GM12878 (cell line): ENCODE data around the gene SEC24D. TPM values are rescaled to one million over a fixed set of nuclear protein-coding genes. Genes with fewer than 3 reads are reported as not detected.

Source experiments
- ATAC-seq: fragments of 200-7000 bp; cut with Tn5 transposase; 3 replicates; pipeline ENCODE4 v1.9.1; 2020; ENCODE audit warnings: mild to moderate bottlenecking, moderate library complexity
- BruUV-seq: library from RNA; stranded (reverse); fragments of 400-500 nt; replicated peaks from 2 replicates; lab custom pipeline; 2021; lab: Mats Ljungman, UMichigan
- CTCF ChIA-PET: fragments of 300-600 bp; sonication (Branson Sonifier 250); formaldehyde crosslinking; extraction: SDS; loops from one replicate; lab custom pipeline; 2021; ENCODE audit warnings: inconsistent platforms; lab: Yijun Ruan, JAX
- POLR2A ChIA-PET: fragments of 350-600 bp; formaldehyde crosslinking; extraction: SDS; loops from one replicate; lab custom pipeline; 2021; ENCODE audit warnings: inconsistent platforms; lab: Charles Lee
- RAD21 ChIA-PET: fragments of 300-600 bp; sonication (Branson Sonifier 250); formaldehyde crosslinking; loops from one replicate; lab custom pipeline; 2023; ENCODE audit warnings: antibody characterized with exemption; ENCODE audit not compliant: unreplicated experiment; lab: Charles Lee
- SMC1A ChIA-PET: fragments of 300-600 bp; sonication (Branson Sonifier 250); formaldehyde crosslinking; loops from one replicate; lab custom pipeline; 2023; ENCODE audit not compliant: unreplicated experiment, uncharacterized antibody; lab: Charles Lee
- DNase-seq: peaks from one replicate; pipeline ENCODE4 v3.0.0-alpha.2; 2011; ENCODE audit warnings: low read depth, low spot score
- FAIRE-seq: peaks from 3 replicates; lab custom pipeline; 2011; peaks lifted over from hg19 to GRCh38; lab: Jason Lieb, UNC
- H2AFZ ChIP-seq: 2 replicates; pipeline ENCODE4 v1.6.0; 2011; ENCODE audit warnings: low read depth, low read length, control low read depth; ENCODE audit not compliant: control insufficient read depth
- H3K27ac ChIP-seq: 2 replicates; pipeline ENCODE4 v1.5.1; 2011; ENCODE audit warnings: control low read depth; ENCODE audit not compliant: control insufficient read depth, insufficient read depth
- H3K27me3 ChIP-seq, 2 experiments: replicated peaks in 1 of 2; 2 replicates each; pipeline versions ENCODE4 v1.6.0 to v1.6.1; 2011; ENCODE audit warnings: low read length in 1 of 2; ENCODE audit not compliant: control insufficient read depth in 2 of 2, insufficient read depth in 2 of 2
- H3K36me3 ChIP-seq, 2 experiments: 2 replicates each; pipeline ENCODE4 v1.5.1; 2011; ENCODE audit warnings: low read length in 1 of 2; ENCODE audit not compliant: control insufficient read depth in 2 of 2, insufficient read depth in 2 of 2
- H3K4me1 ChIP-seq: 2 replicates; pipeline ENCODE4 v1.6.1; 2011; ENCODE audit warnings: mild to moderate bottlenecking, low read length, moderate library complexity, mixed read lengths; ENCODE audit not compliant: control insufficient read depth, insufficient read depth
- H3K4me2 ChIP-seq: 2 replicates; pipeline ENCODE4 v1.6.0; 2011; ENCODE audit warnings: control low read depth; ENCODE audit not compliant: control insufficient read depth, insufficient read depth
- H3K4me3 ChIP-seq: fragments of 200-600 bp; sonication (generic); 2 replicates; pipeline ENCODE4 v1.5.1; 2016
- H3K79me2 ChIP-seq: 2 replicates; pipeline ENCODE4 v1.6.0; 2011; ENCODE audit warnings: low read length; ENCODE audit not compliant: control insufficient read depth, insufficient read depth
- H3K9ac ChIP-seq: 2 replicates; pipeline ENCODE4 v1.8.0; 2011; ENCODE audit warnings: low read length, control low read depth, mixed read lengths; ENCODE audit not compliant: control insufficient read depth, insufficient read depth
- H3K9me3 ChIP-seq: replicated peaks from 3 replicates; pipeline ENCODE4 v1.5.1; 2011; ENCODE audit warnings: mild to moderate bottlenecking, low read length; ENCODE audit not compliant: control insufficient read depth, insufficient read depth
- H4K20me1 ChIP-seq: 2 replicates; pipeline ENCODE4 v1.6.0; 2011; ENCODE audit not compliant: control insufficient read depth, insufficient read depth
- BRCA1 ChIP-seq: IDR thresholded peaks from 2 replicates; pipeline ENCODE4 v1.6.1; 2011; ENCODE audit warnings: low read depth, low read length, improper control_type of control experiment
- CHD4 ChIP-seq: fragments of 200-600 bp; sonication (generic); IDR thresholded peaks from 2 replicates; pipeline ENCODE4 v1.6.1; 2016; ENCODE audit warnings: mild to moderate bottlenecking
- E4F1 ChIP-seq: fragments of 450-650 bp; IDR thresholded peaks from 2 replicates; pipeline ENCODE4 v1.6.1; 2018; ENCODE audit warnings: borderline replicate concordance, mild to moderate bottlenecking; ENCODE audit not compliant: partially characterized antibody
- EED ChIP-seq: sonication (generic); IDR thresholded peaks from 2 replicates; pipeline ENCODE4 v1.6.1; 2016; ENCODE audit warnings: antibody characterized with exemption, low read depth
- ESRRA ChIP-seq: IDR thresholded peaks from 2 replicates; pipeline ENCODE4 v1.6.1; 2012; ENCODE audit warnings: mild to moderate bottlenecking, low read length, improper control_type of control experiment
- HDGF ChIP-seq: fragments of 450-650 bp; IDR thresholded peaks from 2 replicates; pipeline ENCODE4 v1.6.1; 2016; ENCODE audit warnings: antibody characterized with exemption
- MEF2A ChIP-seq: IDR thresholded peaks from 2 replicates; pipeline ENCODE4 v1.6.1; 2011; ENCODE audit warnings: low read depth, mild to moderate bottlenecking, low read length, moderate library complexity; ENCODE audit not compliant: insufficient read depth
- SMC3 ChIP-seq: IDR thresholded peaks from 2 replicates; pipeline ENCODE4 v1.6.1; 2011; ENCODE audit warnings: low read length, improper control_type of control experiment, borderline replicate concordance
- ZBTB40 ChIP-seq: fragments of 450-650 bp; IDR thresholded peaks from 2 replicates; pipeline ENCODE4 v1.6.1; 2016; ENCODE audit warnings: mild to moderate bottlenecking, moderate library complexity, borderline replicate concordance
- ZNF384 ChIP-seq: IDR thresholded peaks from 2 replicates; pipeline ENCODE4 v1.6.1; 2012; ENCODE audit warnings: low read depth, mild to moderate bottlenecking, low read length, improper control_type of control experiment, borderline replicate concordance
- ZNF622 ChIP-seq: fragments of 450-650 bp; IDR thresholded peaks from 2 replicates; pipeline ENCODE4 v1.6.1; 2017; ENCODE audit warnings: mild to moderate bottlenecking, inconsistent platforms
- WGBS: methylation state at CpG from one replicate; pipeline ENCODE4 v1.1.6; 2016; ENCODE audit warnings: low lambda C conversion rate; ENCODE audit not compliant: insufficient replicate concordance, insufficient coverage; ENCODE audit errors: missing lambda C conversion rate; 5-methylcytosine and 5-hydroxymethylcytosine counted together
- in situ Hi-C: fragments of 300-500 bp; cut with MboI; formaldehyde crosslinking; loops from 9 replicates; pipeline ENCODE4 v1.14.3; 2018; ENCODE audit warnings: mixed read lengths
- intact Hi-C: fragments of 100-400 bp; cut with micrococcal nuclease; formaldehyde crosslinking; loops from one replicate; pipeline ENCODE4 v1.14.2; 2022; ENCODE audit not compliant: unreplicated experiment
- polyA plus RNA-seq, 11 experiments: library from polyadenylated mRNA; depleted of rRNA in 4 of 11; unstranded in 6 of 11; stranded (reverse) in 5 of 11; fragments of >200 nt; fragmentation: Nextera tagmentation in 4 of 11; fragmentation: Illumina TruSeq in 1 of 11; extraction: Ambion mirVana in 4 of 11; extraction: Trizol in 1 of 11; gene quantifications; 1 replicate in 1 of 11; 2 replicates in 10 of 11; pipeline versions ENCODE4 v1.2.1 to v1.2.3, GENCODE V29; 2011 to 2016; ENCODE audit warnings: inconsistent platforms in 2 of 11, missing spikeins in 2 of 11, low read depth in 1 of 11
- total RNA-seq, 4 experiments: library from RNA; depleted of rRNA in 3 of 4; stranded (reverse); fragments of >200 nt in 3 of 4; fragmentation: Illumina TruSeq in 1 of 4; extraction: Trizol in 1 of 4; gene quantifications; 2 replicates each; pipeline versions ENCODE4 v1.2.1 to v1.2.3, GENCODE V29; 2013 to 2021

Gene SEC24D
- total and polyA plus RNA-seq, 10 of the 15 experiments (the other 5 are each of a cell fraction or from before 2014, with no cell fraction given), result 12.8 to 61.9 (median 25.6) TPM

GRCh38 chr4:118757761-118758251 lies 78.1 kb downstream of the SEC24D start:
- WGBS, result 70% methylated on average over 2 of the region's 2 CpGs
- Histone ChIP-seq H3K9ac (no peak overlapping the region), H3K27ac (no peak overlapping the region), H3K9me3 (no peaks in the 10 kb centered on the region)
- FAIRE-seq (no peak), ATAC-seq (no peak)
- CTCF ChIA-PET, result interaction anchor here (1.4 to 1.9 kb wide), 2 partner anchors 14 to 18 kb away, joined by 3 to 6 read pairs; no protein-coding TSS in a partner anchor
- in situ Hi-C loops, result no loop called here
- TF ChIP-seq ESRRA, result no peak
- TF ChIP-seq ZBTB40, result no peak
- no peak for TF ChIP-seq E4F1
- TF ChIP-seq ZNF622, result no peak
- TF ChIP-seq EED, result no peak
- TF ChIP-seq ZNF384, result no peak
- no peak for TF ChIP-seq CHD4
- TF ChIP-seq SMC3, result no peak
- TF ChIP-seq BRCA1, result no peak
- TF ChIP-seq HDGF, result no peak
- no peak for TF ChIP-seq MEF2A
- TF ChIP-seq, all 136 proteins: peak for 0
- DNase-seq, result no peak
- POLR2A ChIA-PET, result no interaction called here
- Histone ChIP-seq H3K4me2 (no peak overlapping the region), H3K27me3 (no peaks in the 10 kb centered on the region), H3K79me2 (peaks cover 2% of the 10 kb centered on the region; the same call in 1 of the 2 replicates), H4K20me1 (no peaks in the 10 kb centered on the region), H2AFZ (no peak overlapping the region), H3K36me3 (peaks cover 0 to 20% of the 10 kb centered on the region in 2 experiments; a peak in 2 of 4 replicates), H3K4me1 (peaks cover 13% of the 10 kb centered on the region), H3K4me3 (no peak overlapping the region)
- RAD21 ChIA-PET, result no interaction called here
- no TSS peak for BruUV-seq
- SMC1A ChIA-PET, result no interaction called here
- intact Hi-C loops, result no loop called here
